Stomach (tissue), 4 donors: ENCODE results near the gene ELN.

Experiments used
- EP300 ChIP-seq: sonication (generic); formaldehyde crosslinking; IDR thresholded peaks from one replicate; pipeline ENCODE4 v1.6.1; 2017; ENCODE audit warnings: antibody characterized with exemption
- TF ChIP-seq, protein P1 (sequence below), 7 experiments: fragments of 450-650 bp in 4 of 7; fragments of 200-600 bp in 3 of 7; sonication (generic) in 3 of 7; IDR thresholded peaks; one replicate each; pipeline ENCODE4 v1.5.1; 2016 to 2019; ENCODE audit warnings: antibody characterized with exemption in 7 of 7, control low read depth in 2 of 7, mild to moderate bottlenecking in 1 of 7

- TF ChIP-seq, protein P1, sequence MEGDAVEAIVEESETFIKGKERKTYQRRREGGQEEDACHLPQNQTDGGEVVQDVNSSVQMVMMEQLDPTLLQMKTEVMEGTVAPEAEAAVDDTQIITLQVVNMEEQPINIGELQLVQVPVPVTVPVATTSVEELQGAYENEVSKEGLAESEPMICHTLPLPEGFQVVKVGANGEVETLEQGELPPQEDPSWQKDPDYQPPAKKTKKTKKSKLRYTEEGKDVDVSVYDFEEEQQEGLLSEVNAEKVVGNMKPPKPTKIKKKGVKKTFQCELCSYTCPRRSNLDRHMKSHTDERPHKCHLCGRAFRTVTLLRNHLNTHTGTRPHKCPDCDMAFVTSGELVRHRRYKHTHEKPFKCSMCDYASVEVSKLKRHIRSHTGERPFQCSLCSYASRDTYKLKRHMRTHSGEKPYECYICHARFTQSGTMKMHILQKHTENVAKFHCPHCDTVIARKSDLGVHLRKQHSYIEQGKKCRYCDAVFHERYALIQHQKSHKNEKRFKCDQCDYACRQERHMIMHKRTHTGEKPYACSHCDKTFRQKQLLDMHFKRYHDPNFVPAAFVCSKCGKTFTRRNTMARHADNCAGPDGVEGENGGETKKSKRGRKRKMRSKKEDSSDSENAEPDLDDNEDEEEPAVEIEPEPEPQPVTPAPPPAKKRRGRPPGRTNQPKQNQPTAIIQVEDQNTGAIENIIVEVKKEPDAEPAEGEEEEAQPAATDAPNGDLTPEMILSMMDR (IDR thresholded peaks at IDR 0.05) = no peak
- no peak for TF ChIP-seq EP300
Measured at GRCh38 chr7:74051193-74051592, 23.2 kb downstream of the ELN start.
